PC-9 (cell line): ENCODE measurements around the gene BUB1B.

Experiments used
- EZH2 ChIP-seq: fragments of 200-600 bp; sonication (generic); IDR thresholded peaks from 2 replicates; pipeline ENCODE4 v1.8.0; 2017; ENCODE audit warnings: antibody characterized with exemption, low read depth
- TF ChIP-seq, protein P1 (sequence below): fragments of 200-600 bp; sonication (generic); conservative IDR thresholded peaks from 2 replicates; pipeline ENCODE4 v1.6.1; 2017; ENCODE audit warnings: mixed run types, antibody characterized with exemption, mild to moderate bottlenecking, moderate library complexity

DNA sequence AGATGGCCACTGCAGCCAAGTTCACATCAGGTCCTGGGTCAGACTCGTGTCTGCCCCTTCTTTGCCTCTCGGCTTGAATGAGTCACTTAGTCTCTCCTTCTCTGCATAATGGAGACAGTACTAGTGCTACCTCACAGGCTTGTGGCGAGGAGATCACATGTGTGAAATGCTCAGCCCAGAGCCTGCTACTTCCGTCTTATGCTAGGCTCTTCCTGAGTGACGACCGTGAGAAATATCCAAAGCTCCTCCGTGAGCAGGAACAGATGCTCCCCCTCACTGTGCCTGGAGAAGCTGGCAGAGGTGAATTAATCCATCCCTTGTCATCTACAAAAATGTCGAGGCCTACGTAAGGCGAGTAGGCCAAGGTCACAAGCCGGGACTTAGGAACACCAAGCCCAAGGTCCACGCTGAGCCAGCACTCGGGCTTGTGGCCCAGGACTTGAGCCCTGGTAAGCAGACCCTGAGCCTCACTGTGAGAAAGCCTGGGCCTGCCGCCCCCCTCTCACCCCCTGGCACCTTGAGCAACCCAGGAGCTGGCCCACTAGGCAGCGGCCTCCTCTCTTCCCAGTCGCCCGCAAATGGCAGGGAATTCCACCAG, 95.9 kb downstream of the BUB1B start:
- TF ChIP-seq, protein P1, sequence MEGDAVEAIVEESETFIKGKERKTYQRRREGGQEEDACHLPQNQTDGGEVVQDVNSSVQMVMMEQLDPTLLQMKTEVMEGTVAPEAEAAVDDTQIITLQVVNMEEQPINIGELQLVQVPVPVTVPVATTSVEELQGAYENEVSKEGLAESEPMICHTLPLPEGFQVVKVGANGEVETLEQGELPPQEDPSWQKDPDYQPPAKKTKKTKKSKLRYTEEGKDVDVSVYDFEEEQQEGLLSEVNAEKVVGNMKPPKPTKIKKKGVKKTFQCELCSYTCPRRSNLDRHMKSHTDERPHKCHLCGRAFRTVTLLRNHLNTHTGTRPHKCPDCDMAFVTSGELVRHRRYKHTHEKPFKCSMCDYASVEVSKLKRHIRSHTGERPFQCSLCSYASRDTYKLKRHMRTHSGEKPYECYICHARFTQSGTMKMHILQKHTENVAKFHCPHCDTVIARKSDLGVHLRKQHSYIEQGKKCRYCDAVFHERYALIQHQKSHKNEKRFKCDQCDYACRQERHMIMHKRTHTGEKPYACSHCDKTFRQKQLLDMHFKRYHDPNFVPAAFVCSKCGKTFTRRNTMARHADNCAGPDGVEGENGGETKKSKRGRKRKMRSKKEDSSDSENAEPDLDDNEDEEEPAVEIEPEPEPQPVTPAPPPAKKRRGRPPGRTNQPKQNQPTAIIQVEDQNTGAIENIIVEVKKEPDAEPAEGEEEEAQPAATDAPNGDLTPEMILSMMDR, result no peak
- TF ChIP-seq EZH2, result no peak
